GM12892 (cell line): ENCODE results near the gene TRIM37.

Experiments
- POLR2A ChIP-seq: IDR thresholded peaks from 2 replicates; pipeline ENCODE4 v1.6.1; 2011; ENCODE audit warnings: low read depth, low read length, control low read depth
- POLR2AphosphoS5 ChIP-seq: IDR thresholded peaks from 2 replicates; pipeline ENCODE4 v1.6.1; 2011; ENCODE audit warnings: low read depth, low read length, control low read depth

DNA sequence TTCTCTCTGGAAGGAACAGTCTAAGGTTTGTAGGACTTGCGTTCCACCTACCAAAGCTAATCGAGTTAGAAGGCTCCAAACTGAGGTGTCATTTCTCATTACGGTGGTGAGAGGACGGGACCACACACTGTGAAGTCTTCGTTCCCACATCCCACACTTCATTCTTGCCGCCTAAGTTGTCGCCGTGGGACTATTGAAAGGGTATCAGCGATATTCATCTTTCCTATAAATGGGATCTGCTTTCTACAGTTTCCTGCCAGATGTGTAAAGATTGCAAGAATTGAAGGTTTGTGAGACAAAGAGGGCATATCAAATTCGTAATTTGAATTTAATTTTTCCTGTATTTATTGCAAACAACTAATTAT lies 608 bp upstream of the TRIM37 start:
- TF ChIP-seq POLR2A = no peak
- no peak; the same call in 1 of the 2 replicates for TF ChIP-seq POLR2AphosphoS5
